HG03460 (cell line): ENCODE measurements around the gene IFIT1.

Experiments
- ATAC-seq: cut with Tn5 transposase; IDR thresholded peaks from one replicate; pipeline ENCODE4 v1.9.1; 2021; ENCODE audit not compliant: unreplicated experiment

Gene IFIT1

GRCh38 chr10:89391907-89392756, at the start of gene IFIT1:
Gene IFIT1 (plus strand): TSS chr10:89392623. CDS start chr10:89392713, 90 bp downstream.
- peak; percentile 80 for ATAC-seq

- ATAC-seq, result no peak
Measured at GRCh38 chr10:89343089-89343767, 49.2 kb upstream of the IFIT1 start.

GRCh38 chr10:89344156-89344555, 48.3 kb upstream of the IFIT1 start:
- ATAC-seq, result no peak

GRCh38 chr10:89345367-89346000, 46.9 kb upstream of the IFIT1 start:
- no peak for ATAC-seq

- ATAC-seq, result no peak
Measured at GRCh38 chr10:89346405-89347254, 45.8 kb upstream of the IFIT1 start.

- no peak for ATAC-seq
Measured at GRCh38 chr10:89347701-89348457, 44.5 kb upstream of the IFIT1 start.

GRCh38 chr10:89348481-89348880, 43.9 kb upstream of the IFIT1 start:
- no peak for ATAC-seq

- no peak for ATAC-seq
Measured at GRCh38 chr10:89348975-89349374, 43.4 kb upstream of the IFIT1 start.

GRCh38 chr10:89350631-89351315, 41.6 kb upstream of the IFIT1 start:
- peak; percentile 36 for ATAC-seq

- ATAC-seq, result peak; percentile 83
Measured at GRCh38 chr10:89351412-89351779, 41.0 kb upstream of the IFIT1 start.

GRCh38 chr10:89351780-89352597, 40.4 kb upstream of the IFIT1 start:
- ATAC-seq, result no peak

- ATAC-seq, result no peak
Measured at GRCh38 chr10:89352802-89353201, 39.6 kb upstream of the IFIT1 start.

- no peak for ATAC-seq
Measured at GRCh38 chr10:89355394-89355931, 37.0 kb upstream of the IFIT1 start.

GRCh38 chr10:89357096-89357495, 35.3 kb upstream of the IFIT1 start:
- ATAC-seq, result no peak

GRCh38 chr10:89357975-89358374, 34.4 kb upstream of the IFIT1 start:
- no peak for ATAC-seq

GRCh38 chr10:89360157-89360556, 32.3 kb upstream of the IFIT1 start:
- ATAC-seq, result no peak

- ATAC-seq, result no peak
Measured at GRCh38 chr10:89362929-89363328, 29.5 kb upstream of the IFIT1 start.

GRCh38 chr10:89363729-89364442, 28.5 kb upstream of the IFIT1 start:
- peak; percentile 40 for ATAC-seq
